ENCODE data around the gene ADRA2C. TPM values are rescaled to one million over a fixed set of nuclear protein-coding genes. Genes with fewer than 3 reads are reported as not detected.

The ADRA2C gene
- total and polyA plus RNA-seq, 9 donors: 2.3 to 5.0 (median 2.9) TPM

DNA sequence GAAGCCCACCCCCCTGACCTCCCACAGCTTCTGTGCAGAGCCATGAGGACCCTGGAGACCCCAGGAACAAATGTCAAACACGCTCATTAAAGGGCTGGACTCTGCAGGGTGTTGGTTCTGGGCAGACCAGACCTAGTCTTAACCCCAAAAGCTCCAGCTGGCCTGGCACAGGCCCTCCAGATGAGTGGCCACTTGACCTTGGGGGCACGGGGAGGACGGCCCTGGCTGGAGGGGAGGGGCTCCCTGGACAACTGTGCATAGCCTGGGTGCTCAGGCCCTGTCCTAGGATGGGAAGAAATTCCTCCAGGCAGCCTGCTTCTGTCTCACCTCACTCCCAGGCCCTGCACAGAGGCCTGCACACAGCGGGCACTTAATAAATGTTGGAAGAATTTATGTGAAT lies 9.4 kb downstream of the ADRA2C start:
- Histone ChIP-seq H3K4me3 (ENCODE audit: low read length) (no peak overlapping the region), H3K27ac (ENCODE audit: low read length) (no peak overlapping the region), H3K27me3 (ENCODE audit: control insufficient read depth, insufficient read depth, low read length) (peaks cover 35% of the 10 kb centered on the region), H3K9me3 (replicated peaks; ENCODE audit: control insufficient read depth, low read depth, low read length) (no peaks in the 10 kb centered on the region), H3K4me1 (ENCODE audit: control insufficient read depth, insufficient read depth, low read length) (peaks cover 25% of the 10 kb centered on the region), H3K36me3 (ENCODE audit: control insufficient read depth, insufficient read depth, low read length) (no peaks in the 10 kb centered on the region)
- WGBS (ENCODE audit: insufficient coverage): 23% methylated on average over 3 of the region's 4 CpGs
- no peak for DNase-seq

- DNase-seq: no peak
- Histone ChIP-seq H3K9me3 (replicated peaks; ENCODE audit: control insufficient read depth, low read depth, low read length) (peaks cover under 1% of the 10 kb centered on the region), H3K4me3 (ENCODE audit: low read length) (no peak overlapping the region), H3K27ac (ENCODE audit: low read length) (no peak overlapping the region), H3K4me1 (ENCODE audit: control insufficient read depth, insufficient read depth, low read length) (peaks cover 20% of the 10 kb centered on the region), H3K36me3 (ENCODE audit: control insufficient read depth, insufficient read depth, low read length) (no peaks in the 10 kb centered on the region), H3K27me3 (ENCODE audit: control insufficient read depth, insufficient read depth, low read length) (peaks cover 28% of the 10 kb centered on the region)
- WGBS (ENCODE audit: insufficient coverage): 70% methylated on average over 18 of the region's 22 CpGs
Observed at GRCh38 chr4:3776166-3777032, 10.2 kb downstream of the ADRA2C start.

GRCh38 chr4:3777033-3777390 lies 10.8 kb downstream of the ADRA2C start:
- Histone ChIP-seq H3K36me3 (ENCODE audit: control insufficient read depth, insufficient read depth, low read length) (no peaks in the 10 kb centered on the region), H3K4me3 (ENCODE audit: low read length) (no peak overlapping the region), H3K4me1 (ENCODE audit: control insufficient read depth, insufficient read depth, low read length) (peaks cover 20% of the 10 kb centered on the region), H3K9me3 (replicated peaks; ENCODE audit: control insufficient read depth, low read depth, low read length) (peaks cover 3% of the 10 kb centered on the region), H3K27me3 (ENCODE audit: control insufficient read depth, insufficient read depth, low read length) (peaks cover 28% of the 10 kb centered on the region), H3K27ac (ENCODE audit: low read length) (no peak overlapping the region)
- 72% methylated on average over 3 of the region's 5 CpGs for WGBS (ENCODE audit: insufficient coverage)
- DNase-seq: no peak

DNA sequence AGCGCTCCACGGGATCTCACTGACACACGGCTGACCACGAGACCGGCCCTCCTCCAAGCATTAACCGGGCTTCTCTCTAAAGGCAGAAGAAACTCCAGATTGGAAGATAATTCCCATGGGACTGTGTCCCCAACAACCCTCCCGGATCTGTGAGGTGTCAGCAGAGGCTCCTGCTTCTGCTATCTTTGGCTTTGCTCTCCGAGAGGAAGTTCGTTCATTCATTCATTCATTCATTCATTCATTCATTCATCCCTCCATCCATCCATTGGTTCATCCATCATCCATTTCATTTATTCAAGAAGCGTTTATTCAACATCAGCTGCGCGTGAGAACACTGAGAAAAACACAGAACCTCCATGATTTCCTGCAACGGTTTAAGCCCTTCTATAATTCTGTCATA lies 11.5 kb downstream of the ADRA2C start:
- Histone ChIP-seq H3K36me3 (ENCODE audit: control insufficient read depth, insufficient read depth, low read length) (no peaks in the 10 kb centered on the region), H3K4me1 (ENCODE audit: control insufficient read depth, insufficient read depth, low read length) (peaks cover 13% of the 10 kb centered on the region), H3K27ac (ENCODE audit: low read length) (no peak overlapping the region), H3K4me3 (ENCODE audit: low read length) (no peak overlapping the region), H3K9me3 (replicated peaks; ENCODE audit: control insufficient read depth, low read depth, low read length) (peaks cover 3% of the 10 kb centered on the region), H3K27me3 (ENCODE audit: control insufficient read depth, insufficient read depth, low read length) (peaks cover 23% of the 10 kb centered on the region)
- no peak for DNase-seq
- WGBS (ENCODE audit: insufficient coverage): 84% methylated on average over 13 of the region's 13 CpGs

- Histone ChIP-seq H3K27ac (ENCODE audit: low read length) (no peak overlapping the region), H3K36me3 (ENCODE audit: control insufficient read depth, insufficient read depth, low read length) (no peaks in the 10 kb centered on the region), H3K9me3 (replicated peaks; ENCODE audit: control insufficient read depth, low read depth, low read length) (peaks cover 3% of the 10 kb centered on the region), H3K27me3 (ENCODE audit: control insufficient read depth, insufficient read depth, low read length) (peaks cover 14% of the 10 kb centered on the region), H3K4me1 (ENCODE audit: control insufficient read depth, insufficient read depth, low read length) (peaks cover 6% of the 10 kb centered on the region), H3K4me3 (ENCODE audit: low read length) (no peak overlapping the region)
- no peak for DNase-seq
- WGBS (ENCODE audit: insufficient coverage): 67% methylated on average over 5 of the region's 6 CpGs
Observed at GRCh38 chr4:3779509-3779908, 13.3 kb downstream of the ADRA2C start.

- no peaks in the 10 kb centered on the region for H3K36me3 ChIP-seq (ENCODE audit: control insufficient read depth, insufficient read depth, low read length)
- H3K9me3 ChIP-seq (replicated peaks; ENCODE audit: control insufficient read depth, low read depth, low read length): peaks cover 3% of the 10 kb centered on the region
- H3K4me1 ChIP-seq (ENCODE audit: control insufficient read depth, insufficient read depth, low read length): peaks cover 16% of the 10 kb centered on the region
- peaks cover 14% of the 10 kb centered on the region for H3K27me3 ChIP-seq (ENCODE audit: control insufficient read depth, insufficient read depth, low read length)
- DNase-seq: no peak
- H3K27ac ChIP-seq (ENCODE audit: low read length): no peak overlapping the region
- H3K4me3 ChIP-seq (ENCODE audit: low read length): no peak overlapping the region
- WGBS (ENCODE audit: insufficient coverage): 50% methylated on average over 14 of the region's 21 CpGs
Observed at GRCh38 chr4:3780347-3781171, 14.4 kb downstream of the ADRA2C start.

- no peak overlapping the region for H3K27ac ChIP-seq (ENCODE audit: low read length)
Observed at GRCh38 chr4:3781193-3781886, 15.2 kb downstream of the ADRA2C start.

DNA sequence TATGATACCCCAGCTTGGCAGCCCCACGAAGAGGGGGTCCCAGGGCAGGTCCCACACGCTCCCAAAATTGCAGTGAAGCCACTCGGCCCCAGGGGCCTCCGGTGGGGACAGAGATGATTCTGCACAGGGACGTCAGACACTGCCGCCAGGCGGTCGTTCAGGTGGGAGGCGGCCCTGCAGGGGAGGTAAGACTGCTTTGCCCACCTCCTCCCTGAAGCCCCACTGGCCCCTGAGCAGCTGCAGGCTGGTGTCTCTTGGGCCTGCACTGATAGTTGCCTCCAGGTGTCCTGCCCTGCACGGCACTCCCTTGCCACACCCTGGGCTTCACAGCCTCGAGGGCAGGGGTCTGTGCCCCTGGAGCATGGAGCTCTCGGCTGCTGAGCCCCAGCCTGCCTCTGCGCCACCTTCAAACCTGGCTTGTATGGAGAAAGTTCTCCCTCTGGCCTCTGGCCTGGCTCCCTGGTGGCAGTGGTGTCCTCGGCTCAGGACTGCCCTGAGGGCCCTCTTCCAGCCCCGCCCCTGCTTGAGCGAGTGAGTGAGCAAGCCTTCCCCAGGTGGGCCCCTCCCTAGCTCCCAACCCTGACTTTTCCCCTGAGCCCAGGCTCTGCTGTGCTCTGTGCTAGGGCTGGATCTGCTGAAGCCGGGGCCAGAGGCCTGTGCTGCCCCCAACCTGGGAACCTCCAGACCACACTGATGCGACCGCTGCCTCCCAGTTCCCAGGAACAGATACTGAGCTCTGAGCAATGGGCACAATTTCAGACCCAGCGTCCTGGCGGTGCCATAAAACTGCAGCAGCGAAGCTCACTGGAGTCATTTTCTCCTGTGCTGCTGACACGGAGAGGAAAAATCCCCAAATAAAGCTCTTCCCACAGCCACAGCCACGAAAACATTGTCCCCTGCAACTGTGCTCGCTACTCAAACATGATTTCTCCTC lies 16.1 kb downstream of the ADRA2C start:
- Histone ChIP-seq H3K9me3 (replicated peaks; ENCODE audit: control insufficient read depth, low read depth, low read length) (peaks cover 3% of the 10 kb centered on the region), H3K27ac (ENCODE audit: low read length) (no peak overlapping the region), H3K4me1 (ENCODE audit: control insufficient read depth, insufficient read depth, low read length) (peaks cover 29% of the 10 kb centered on the region), H3K4me3 (ENCODE audit: low read length) (no peak overlapping the region), H3K36me3 (ENCODE audit: control insufficient read depth, insufficient read depth, low read length) (no peaks in the 10 kb centered on the region), H3K27me3 (ENCODE audit: control insufficient read depth, insufficient read depth, low read length) (peaks cover 12% of the 10 kb centered on the region)
- 74% methylated on average over 25 of the region's 25 CpGs for WGBS (ENCODE audit: insufficient coverage)
- no peak for DNase-seq

More at GRCh38 chr4:3781193-3781886, 15.2 kb downstream of the ADRA2C start:
- DNase-seq: no peak
- Histone ChIP-seq H3K27me3 (ENCODE audit: control insufficient read depth, insufficient read depth, low read length) (peaks cover 12% of the 10 kb centered on the region), H3K4me1 (ENCODE audit: control insufficient read depth, insufficient read depth, low read length) (peaks cover 24% of the 10 kb centered on the region), H3K9me3 (replicated peaks; ENCODE audit: control insufficient read depth, low read depth, low read length) (peaks cover 3% of the 10 kb centered on the region), H3K4me3 (ENCODE audit: low read length) (no peak overlapping the region), H3K36me3 (ENCODE audit: control insufficient read depth, insufficient read depth, low read length) (no peaks in the 10 kb centered on the region)
- 79% methylated on average over 15 of the region's 19 CpGs for WGBS (ENCODE audit: insufficient coverage)

DNA sequence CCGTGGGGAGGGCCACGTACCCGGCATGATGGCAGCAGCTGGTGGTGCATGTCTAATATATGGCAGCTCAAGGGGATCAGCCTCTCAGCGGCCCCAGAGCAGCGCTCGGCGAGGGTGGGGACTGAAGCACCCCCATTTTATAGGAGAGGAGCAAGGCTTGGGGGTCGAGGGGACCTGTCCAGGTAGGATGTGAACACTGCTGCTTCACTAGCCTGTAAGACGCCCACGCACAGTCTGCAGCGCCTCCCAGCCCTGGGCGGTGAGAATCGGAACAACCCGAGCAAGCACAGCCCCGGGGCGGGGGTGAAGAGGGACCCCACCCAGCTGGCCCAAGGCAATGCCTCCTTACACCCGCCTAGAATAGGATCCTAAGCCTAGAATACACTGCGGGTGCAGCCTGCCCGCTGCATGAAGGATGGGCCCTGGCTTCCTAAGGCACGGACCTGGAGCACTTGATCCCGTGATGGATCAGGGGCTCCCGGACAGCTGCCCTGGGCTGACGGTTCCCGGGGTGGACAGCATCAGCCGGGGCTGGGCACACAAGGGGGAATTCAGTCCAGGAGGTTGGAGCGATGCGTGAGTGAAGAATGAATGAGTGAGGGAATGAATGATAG lies 17.6 kb downstream of the ADRA2C start:
- 33% methylated on average over 26 of the region's 27 CpGs for WGBS (ENCODE audit: insufficient coverage)
- peaks cover 12% of the 10 kb centered on the region for H3K27me3 ChIP-seq (ENCODE audit: control insufficient read depth, insufficient read depth, low read length)
- H3K4me1 ChIP-seq (ENCODE audit: control insufficient read depth, insufficient read depth, low read length): peaks cover 29% of the 10 kb centered on the region
- no peaks in the 10 kb centered on the region for H3K36me3 ChIP-seq (ENCODE audit: control insufficient read depth, insufficient read depth, low read length)
- no peak overlapping the region for H3K27ac ChIP-seq (ENCODE audit: low read length)
- peaks cover 3% of the 10 kb centered on the region for H3K9me3 ChIP-seq (replicated peaks; ENCODE audit: control insufficient read depth, low read depth, low read length)
- H3K4me3 ChIP-seq (ENCODE audit: low read length): no peak overlapping the region
- DNase-seq: no peak
